Loucy (cell line): Measurements from ENCODE around the gene PAM.
A peak's percentile ranks its signal among the peaks of the same experiment; 100 is the strongest.

ENCODE experiments used
- H2AFZ ChIP-seq: fragments of 200-600 bp; sonication (generic); 2 replicates; pipeline ENCODE4 v1.6.0; 2016; ENCODE audit warnings: antibody characterized with exemption, mild to moderate bottlenecking, low read length, moderate library complexity
- H3F3A ChIP-seq: fragments of 200-600 bp; 2 replicates; pipeline ENCODE4 v1.6.0; 2016; ENCODE audit warnings: antibody characterized with exemption, low read depth, mild to moderate bottlenecking
- H3K27me3 ChIP-seq: fragments of 200-600 bp; sonication (generic); 2 replicates; pipeline ENCODE4 v1.6.1; 2014; ENCODE audit warnings: low read length, mild to moderate bottlenecking; ENCODE audit not compliant: insufficient read depth, poor library complexity, severe bottlenecking
- H3K36me3 ChIP-seq: fragments of 200-600 bp; sonication (generic); 2 replicates; pipeline ENCODE4 v1.6.1; 2016; ENCODE audit warnings: low read length; ENCODE audit not compliant: insufficient read depth
- H3K4me1 ChIP-seq: fragments of 200-600 bp; sonication (generic); 2 replicates; pipeline ENCODE4 v1.5.1; 2014; ENCODE audit warnings: low read length, mild to moderate bottlenecking; ENCODE audit not compliant: insufficient read depth, poor library complexity, severe bottlenecking
- H3K4me2 ChIP-seq: fragments of 200-600 bp; sonication (generic); 2 replicates; pipeline ENCODE4 v1.6.0; 2014; ENCODE audit warnings: antibody characterized with exemption, low read length, low read depth, mild to moderate bottlenecking; ENCODE audit not compliant: poor library complexity, severe bottlenecking
- H3K4me3 ChIP-seq: fragments of 200-600 bp; sonication (generic); 2 replicates; pipeline ENCODE4 v1.5.1; 2014; ENCODE audit warnings: low read length, mild to moderate bottlenecking, mixed read lengths; ENCODE audit not compliant: poor library complexity, severe bottlenecking
- H3K79me2 ChIP-seq: fragments of 200-600 bp; sonication (generic); 2 replicates; pipeline ENCODE4 v1.6.1; 2014; ENCODE audit warnings: low read length; ENCODE audit not compliant: insufficient read depth
- H3K9ac ChIP-seq: fragments of 200-600 bp; sonication (generic); 2 replicates; pipeline ENCODE4 v1.6.0; 2014; ENCODE audit warnings: mild to moderate bottlenecking, low read depth, low read length, moderate library complexity; ENCODE audit not compliant: poor library complexity, severe bottlenecking
- H3K9me2 ChIP-seq: fragments of 200-600 bp; sonication (generic); replicated peaks from 2 replicates; pipeline ENCODE4 v1.6.1; 2016; ENCODE audit warnings: low read depth, low read length, mixed read lengths
- H3K9me3 ChIP-seq: fragments of 200-600 bp; sonication (generic); 2 replicates; pipeline ENCODE4 v1.6.1; 2014; ENCODE audit warnings: mild to moderate bottlenecking, antibody characterized with exemption, low read length, low read depth; ENCODE audit not compliant: insufficient read depth
- H4K20me1 ChIP-seq: fragments of 200-600 bp; sonication (generic); 2 replicates; pipeline ENCODE4 v1.6.0; 2014; ENCODE audit warnings: antibody characterized with exemption, low read length, mild to moderate bottlenecking; ENCODE audit not compliant: insufficient read depth, poor library complexity, severe bottlenecking
- CTCF ChIP-seq: fragments of 200-600 bp; sonication (generic); conservative IDR thresholded peaks from 2 replicates; pipeline ENCODE4 v1.5.1; 2014; ENCODE audit warnings: mild to moderate bottlenecking, antibody characterized with exemption, low read length
- EZH2phosphoT487 ChIP-seq: fragments of 200-600 bp; IDR thresholded peaks from 2 replicates; pipeline ENCODE4 v1.6.1; 2018; ENCODE audit warnings: antibody characterized with exemption, mild to moderate bottlenecking, moderate library complexity, borderline replicate concordance

Gene PAM

GRCh38 chr5:102764381-102765004 is 9.4 kb downstream of the PAM start:
- Histone ChIP-seq H3K36me3 (no peaks in the 10 kb centered on the region), H3F3A (no peaks in the 10 kb centered on the region), H3K27me3 (no peaks in the 10 kb centered on the region), H2AFZ (no peak overlapping the region), H4K20me1 (no peaks in the 10 kb centered on the region), H3K9me2 (no peaks in the 10 kb centered on the region), H3K4me3 (no peak overlapping the region), H3K4me2 (peak overlapping the region; percentile 61), H3K4me1 (peaks cover 54% of the 10 kb centered on the region), H3K9me3 (no peaks in the 10 kb centered on the region), H3K79me2 (peaks cover 47% of the 10 kb centered on the region; the same call in 1 of the 2 replicates), H3K9ac (no peak overlapping the region)
- TF ChIP-seq EZH2phosphoT487, result no peak
- no peak for TF ChIP-seq CTCF

GRCh38 chr5:102765350-102765749 is 10.2 kb downstream of the PAM start:
- no peaks in the 10 kb centered on the region for H3K36me3 ChIP-seq
- peaks cover 43% of the 10 kb centered on the region; the same call in 1 of the 2 replicates for H3K79me2 ChIP-seq
- H4K20me1 ChIP-seq, result no peaks in the 10 kb centered on the region
- H3K4me1 ChIP-seq, result peaks cover 49% of the 10 kb centered on the region
- no peak overlapping the region for H3K9ac ChIP-seq
- peak overlapping the region; percentile 61 for H3K4me2 ChIP-seq
- no peak overlapping the region for H2AFZ ChIP-seq
- H3K4me3 ChIP-seq, result peak overlapping the region; percentile 4
- H3K9me3 ChIP-seq, result no peaks in the 10 kb centered on the region
- no peaks in the 10 kb centered on the region for H3K9me2 ChIP-seq
- no peaks in the 10 kb centered on the region for H3K27me3 ChIP-seq
- no peak for TF ChIP-seq CTCF
- no peaks in the 10 kb centered on the region for H3F3A ChIP-seq

- Histone ChIP-seq H3K4me3 (no peak overlapping the region), H3F3A (no peaks in the 10 kb centered on the region), H3K4me1 (peaks cover 46% of the 10 kb centered on the region), H3K4me2 (no peak overlapping the region), H2AFZ (no peak overlapping the region), H3K9me2 (no peaks in the 10 kb centered on the region), H3K9me3 (no peaks in the 10 kb centered on the region), H3K79me2 (peaks cover 37% of the 10 kb centered on the region; the same call in 1 of the 2 replicates), H3K9ac (no peak overlapping the region), H4K20me1 (no peaks in the 10 kb centered on the region), H3K27me3 (no peaks in the 10 kb centered on the region), H3K36me3 (no peaks in the 10 kb centered on the region)
- TF ChIP-seq EZH2phosphoT487, result no peak
- no peak for TF ChIP-seq CTCF
Measured at GRCh38 chr5:102766295-102767090, 11.4 kb downstream of the PAM start.
